Left ventricle myocardium inferior (tissue), 1 donor: Measurements from ENCODE around the gene ZNF664. TPM values are rescaled to one million over a fixed set of nuclear protein-coding genes. Genes with fewer than 3 reads are reported as not detected.

Experiments
- DNase-seq: peaks from one replicate; pipeline ENCODE4 v3.0.0-alpha.2; 2020
- H3K27ac ChIP-seq: fragments of 200-600 bp; replicated peaks from 2 replicates; pipeline ENCODE4 v1.8.0; 2021
- H3K27me3 ChIP-seq: fragments of 200-600 bp; 2 replicates; pipeline ENCODE4 v1.8.0; 2021; ENCODE audit warnings: low read depth
- H3K36me3 ChIP-seq: fragments of 200-600 bp; 2 replicates; pipeline ENCODE4 v1.8.0; 2021
- H3K4me1 ChIP-seq: fragments of 200-600 bp; 2 replicates; pipeline ENCODE4 v1.8.0; 2021
- H3K4me3 ChIP-seq: fragments of 200-600 bp; 2 replicates; pipeline ENCODE4 v1.8.0; 2021; ENCODE audit warnings: mild to moderate bottlenecking, moderate library complexity
- H3K9me3 ChIP-seq: fragments of 200-600 bp; replicated peaks from 2 replicates; pipeline ENCODE4 v1.8.0; 2021
- intact Hi-C: fragments of 100-400 bp; cut with micrococcal nuclease; formaldehyde crosslinking; loops from one replicate; pipeline ENCODE4 v1.11.0; 2022
- total RNA-seq: library from RNA; stranded (reverse); fragmentation: NEBNext Ultra II Directional; extraction: Animal tissue kit (Norgen Biotek cat#: 25700); gene quantifications from one replicate; pipeline ENCODE4 v1.2.1, GENCODE V29; 2021
- TF ChIP-seq, protein P1 (sequence below): fragments of 200-600 bp; IDR thresholded peaks from 2 replicates; pipeline ENCODE4 v1.8.0; 2021; ENCODE audit warnings: antibody characterized with exemption, mild to moderate bottlenecking, borderline replicate concordance
- donor health status: DM: no; HTN: yes; CAD: no; lungs with severe emphysema.

Gene ZNF664
- total RNA-seq, 1 donor from 2014 or later = 80.7 TPM

- Histone ChIP-seq H3K27ac (peak overlapping the region; percentile 83), H3K4me1 (peaks cover 64% of the 10 kb centered on the region)
Measured at GRCh38 chr12:123957196-123957595, 15.8 kb upstream of the ZNF664 start.

DNA sequence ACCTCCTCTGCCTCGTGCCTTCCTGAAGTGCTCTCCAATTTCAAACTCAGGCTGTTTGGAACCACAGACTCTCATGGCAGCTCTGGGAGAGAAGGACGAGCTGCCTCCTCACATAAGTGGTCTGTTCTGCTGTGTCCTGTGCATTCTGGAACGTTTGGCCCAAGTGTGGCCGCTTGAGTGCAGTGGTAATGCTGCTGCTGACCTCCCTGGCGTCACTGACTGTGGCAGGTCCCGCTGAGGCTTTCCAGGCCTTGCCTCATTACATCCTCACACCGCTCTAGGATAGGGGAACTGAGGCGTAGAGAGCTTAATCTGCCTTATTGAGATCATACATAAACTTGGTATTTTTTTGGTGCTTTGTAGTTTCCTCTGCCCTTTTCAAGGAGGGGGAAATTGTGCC lies 14.6 kb upstream of the ZNF664 start:
- peak overlapping the region; percentile 78 for H3K27ac ChIP-seq
- DNase-seq = peak; percentile 44
- H3K4me1 ChIP-seq = peaks cover 52% of the 10 kb centered on the region

More at GRCh38 chr12:123957196-123957595, 15.8 kb upstream of the ZNF664 start:
- no peaks in the 10 kb centered on the region for H3K9me3 ChIP-seq
- H3K27me3 ChIP-seq = no peaks in the 10 kb centered on the region
- TF ChIP-seq, protein P1, sequence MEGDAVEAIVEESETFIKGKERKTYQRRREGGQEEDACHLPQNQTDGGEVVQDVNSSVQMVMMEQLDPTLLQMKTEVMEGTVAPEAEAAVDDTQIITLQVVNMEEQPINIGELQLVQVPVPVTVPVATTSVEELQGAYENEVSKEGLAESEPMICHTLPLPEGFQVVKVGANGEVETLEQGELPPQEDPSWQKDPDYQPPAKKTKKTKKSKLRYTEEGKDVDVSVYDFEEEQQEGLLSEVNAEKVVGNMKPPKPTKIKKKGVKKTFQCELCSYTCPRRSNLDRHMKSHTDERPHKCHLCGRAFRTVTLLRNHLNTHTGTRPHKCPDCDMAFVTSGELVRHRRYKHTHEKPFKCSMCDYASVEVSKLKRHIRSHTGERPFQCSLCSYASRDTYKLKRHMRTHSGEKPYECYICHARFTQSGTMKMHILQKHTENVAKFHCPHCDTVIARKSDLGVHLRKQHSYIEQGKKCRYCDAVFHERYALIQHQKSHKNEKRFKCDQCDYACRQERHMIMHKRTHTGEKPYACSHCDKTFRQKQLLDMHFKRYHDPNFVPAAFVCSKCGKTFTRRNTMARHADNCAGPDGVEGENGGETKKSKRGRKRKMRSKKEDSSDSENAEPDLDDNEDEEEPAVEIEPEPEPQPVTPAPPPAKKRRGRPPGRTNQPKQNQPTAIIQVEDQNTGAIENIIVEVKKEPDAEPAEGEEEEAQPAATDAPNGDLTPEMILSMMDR = no peak
- no peak for DNase-seq
- no peaks in the 10 kb centered on the region for H3K36me3 ChIP-seq
- intact Hi-C loops = no loop called here
- no peak overlapping the region for H3K4me3 ChIP-seq

GRCh38 chr12:123958876-123959275 lies 14.1 kb upstream of the ZNF664 start:
- Histone ChIP-seq H3K4me1 (peaks cover 47% of the 10 kb centered on the region), H3K4me3 (no peak overlapping the region), H3K9me3 (no peaks in the 10 kb centered on the region), H3K27ac (peak overlapping the region; percentile 78), H3K27me3 (no peaks in the 10 kb centered on the region), H3K36me3 (no peaks in the 10 kb centered on the region)
- no peak for DNase-seq
- TF ChIP-seq, protein P1 = no peak
- intact Hi-C loops = no loop called here

More for the DNA sequence above, 14.6 kb upstream of the ZNF664 start:
- H3K27me3 ChIP-seq = no peaks in the 10 kb centered on the region
- H3K4me3 ChIP-seq = no peak overlapping the region
- intact Hi-C loops = no loop called here
- no peaks in the 10 kb centered on the region for H3K9me3 ChIP-seq
- H3K36me3 ChIP-seq = no peaks in the 10 kb centered on the region
- TF ChIP-seq, protein P1 = no peak

DNA sequence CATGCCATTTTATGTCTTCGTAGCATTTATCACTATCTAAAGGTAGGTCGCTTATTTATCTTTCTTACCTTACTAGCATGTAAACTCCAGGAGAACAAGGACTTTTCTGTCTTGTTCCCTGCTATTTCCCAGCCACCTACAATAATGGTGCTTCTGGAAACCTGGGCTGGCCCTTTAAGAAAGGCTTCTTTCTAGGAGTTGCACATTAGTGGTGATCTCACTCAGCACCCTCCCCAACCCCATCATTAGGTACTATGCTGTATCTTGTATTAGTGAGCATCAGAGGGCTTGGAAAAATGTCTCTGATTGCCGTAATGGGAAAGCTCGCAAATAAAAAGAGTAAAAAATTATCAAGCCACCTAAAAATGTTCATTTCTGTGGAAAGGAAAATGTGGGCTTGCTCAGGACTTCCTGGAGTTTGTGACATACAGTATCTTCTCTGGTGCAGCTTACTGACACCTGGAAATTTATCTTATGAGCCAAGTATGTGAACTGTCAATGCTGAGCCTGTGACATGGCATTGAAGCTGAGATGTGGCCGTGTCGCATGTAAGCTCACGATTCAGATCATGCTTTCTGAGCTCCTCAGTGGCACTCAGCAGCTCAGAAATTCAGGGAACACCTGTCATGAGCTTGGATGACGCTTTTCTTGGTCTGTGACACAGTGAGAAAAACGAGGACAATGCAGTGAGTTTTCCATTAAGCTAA lies 12.8 kb upstream of the ZNF664 start:
- Histone ChIP-seq H3K4me1 (peaks cover 36% of the 10 kb centered on the region), H3K4me3 (no peak overlapping the region), H3K27me3 (no peaks in the 10 kb centered on the region), H3K36me3 (no peaks in the 10 kb centered on the region), H3K9me3 (no peaks in the 10 kb centered on the region), H3K27ac (no peak overlapping the region)
- intact Hi-C loops = no loop called here
- no peak for DNase-seq
- TF ChIP-seq, protein P1 = no peak

GRCh38 chr12:123960856-123961255 lies 12.2 kb upstream of the ZNF664 start:
- no peak for DNase-seq
- TF ChIP-seq, protein P1 = no peak

More at GRCh38 chr12:123960856-123961255, 12.2 kb upstream of the ZNF664 start:
- Histone ChIP-seq H3K4me3 (no peak overlapping the region), H3K27ac (no peak overlapping the region), H3K4me1 (peaks cover 30% of the 10 kb centered on the region), H3K36me3 (no peaks in the 10 kb centered on the region), H3K9me3 (no peaks in the 10 kb centered on the region), H3K27me3 (no peaks in the 10 kb centered on the region)
- intact Hi-C loops = no loop called here
